Neuronal stem cell (in vitro differentiated cells): ENCODE results near the gene CHST14.

Experiments
- DNase-seq: peaks from one replicate; pipeline ENCODE4 v3.0.0-alpha.2; 2013; ENCODE audit warnings: low spot score
- H2AFZ ChIP-seq: one replicate; pipeline ENCODE4 v1.6.1; 2013; ENCODE audit warnings: mild to moderate bottlenecking, low read length, inconsistent platforms
- H2AK5ac ChIP-seq: 2 replicates; pipeline ENCODE4 v1.6.1; 2013; ENCODE audit warnings: low read depth, mild to moderate bottlenecking, inconsistent platforms, low read length, moderate library complexity, mixed read lengths
- H2BK120ac ChIP-seq: 2 replicates; pipeline ENCODE4 v1.6.1; 2013; ENCODE audit warnings: low read depth, mild to moderate bottlenecking, inconsistent platforms, low read length, moderate library complexity, mixed read lengths
- H2BK12ac ChIP-seq: one replicate; pipeline ENCODE4 v1.6.1; 2013; ENCODE audit warnings: low read length, inconsistent platforms
- H2BK15ac ChIP-seq: 2 replicates; pipeline ENCODE4 v1.6.1; 2013; ENCODE audit warnings: mild to moderate bottlenecking, low read length, inconsistent platforms, mixed read lengths
- H2BK5ac ChIP-seq: one replicate; pipeline ENCODE4 v1.6.1; 2013; ENCODE audit warnings: inconsistent platforms, mild to moderate bottlenecking, low read length, moderate library complexity
- H3K14ac ChIP-seq: one replicate; pipeline ENCODE4 v1.6.1; 2013; ENCODE audit warnings: low read length, inconsistent platforms
- H3K18ac ChIP-seq: 2 replicates; pipeline ENCODE4 v1.6.1; 2013; ENCODE audit warnings: low read length, inconsistent platforms
- H3K23ac ChIP-seq: 2 replicates; pipeline ENCODE4 v1.6.1; 2013; ENCODE audit warnings: low read depth, mild to moderate bottlenecking, mixed read lengths, low read length, inconsistent platforms; ENCODE audit not compliant: poor library complexity
- H3K27ac ChIP-seq: replicated peaks from 3 replicates; pipeline ENCODE4 v1.5.1; 2013; ENCODE audit warnings: low read length, inconsistent platforms
- H3K27me3 ChIP-seq, 3 experiments: 2 replicates each; pipeline ENCODE4 v1.6.1; 2013; ENCODE audit warnings: low read length in 3 of 3, mild to moderate bottlenecking in 2 of 3, inconsistent platforms in 1 of 3, low read depth in 1 of 3, mixed read lengths in 1 of 3, moderate library complexity in 1 of 3; ENCODE audit not compliant: control insufficient read depth in 3 of 3, insufficient read depth in 3 of 3
- H3K36me3 ChIP-seq, 2 donors: replicated peaks in 1 of 2; 2 replicates each; pipeline ENCODE4 v1.6.1; 2013; ENCODE audit warnings: low read length in 2 of 2; ENCODE audit not compliant: control insufficient read depth in 2 of 2, insufficient read depth in 2 of 2
- H3K4ac ChIP-seq: 2 replicates; pipeline ENCODE4 v1.6.1; 2013; ENCODE audit warnings: inconsistent platforms, mild to moderate bottlenecking, low read length, moderate library complexity
- H3K4me1 ChIP-seq, 2 donors: 1 replicate in 1 of 2; 2 replicates in 1 of 2; pipeline ENCODE4 v1.6.1; 2013; ENCODE audit warnings: low read length in 2 of 2, low read depth in 1 of 2; ENCODE audit not compliant: control insufficient read depth in 2 of 2, insufficient read depth in 1 of 2
- H3K4me2 ChIP-seq: one replicate; pipeline ENCODE4 v1.6.1; 2013; ENCODE audit warnings: mild to moderate bottlenecking, low read length, inconsistent platforms; ENCODE audit not compliant: insufficient read depth, poor library complexity, severe bottlenecking
- H3K4me3 ChIP-seq, 2 donors: 2 replicates each; pipeline ENCODE4 v1.5.1; 2013; ENCODE audit warnings: low read length in 2 of 2, mild to moderate bottlenecking in 2 of 2, inconsistent platforms in 1 of 2, moderate library complexity in 1 of 2
- H3K79me1 ChIP-seq: one replicate; pipeline ENCODE4 v1.6.1; 2013; ENCODE audit warnings: low read depth, mild to moderate bottlenecking, inconsistent platforms, low read length, moderate library complexity
- H3K9ac ChIP-seq: one replicate; pipeline ENCODE4 v1.6.1; 2013; ENCODE audit warnings: mild to moderate bottlenecking, low read depth, low read length, inconsistent platforms; ENCODE audit not compliant: poor library complexity
- H3K9me3 ChIP-seq, 2 donors: replicated peaks in 1 of 2; 2 replicates each; pipeline versions ENCODE3 to v1.6.1; 2013; ENCODE audit warnings: low read length in 2 of 2, mild to moderate bottlenecking in 2 of 2, inconsistent platforms in 1 of 2, low read depth in 1 of 2, mixed read lengths in 1 of 2, moderate library complexity in 1 of 2; ENCODE audit not compliant: control insufficient read depth in 2 of 2, insufficient read depth in 1 of 2
- H4K8ac ChIP-seq: one replicate; pipeline ENCODE4 v1.6.1; 2013; ENCODE audit warnings: low read depth, mild to moderate bottlenecking, inconsistent platforms, low read length, moderate library complexity
- H4K91ac ChIP-seq: one replicate; pipeline ENCODE4 v1.6.1; 2013; ENCODE audit warnings: low read length, low read depth, mild to moderate bottlenecking, inconsistent platforms; ENCODE audit not compliant: poor library complexity
- WGBS, 2 donors: extraction: QIAGEN DNeasy Blood & Tissue Kit; methylation state at CpG; one replicate each; pipeline ENCODE4 v1.1.7; 2013; ENCODE audit warnings: missing lambda C conversion rate in 2 of 2, mixed read lengths in 1 of 2; ENCODE audit not compliant: insufficient read length in 2 of 2, insufficient replicate concordance in 1 of 2; ENCODE audit errors: extremely low coverage in 2 of 2; 5-methylcytosine and 5-hydroxymethylcytosine counted together

The CHST14 gene

GRCh38 chr15:40479024-40479423, 8.2 kb downstream of the CHST14 start:
- no peak overlapping the region for H2BK15ac ChIP-seq
- no peak overlapping the region for H3K4me2 ChIP-seq
- H4K91ac ChIP-seq, result no peak overlapping the region
- no peaks in the 10 kb centered on the region for H3K36me3 ChIP-seq
- H3K23ac ChIP-seq, result no peak overlapping the region
- H2BK12ac ChIP-seq, result no peak overlapping the region
- no peak for DNase-seq
- no peak overlapping the region for H2AFZ ChIP-seq
- no peak overlapping the region for H2BK120ac ChIP-seq
- H3K9me3 ChIP-seq, result peaks cover 0 to 6% of the 10 kb centered on the region in 2 donors
- no peak overlapping the region for H3K18ac ChIP-seq
- H3K4me1 ChIP-seq, result peaks cover 0 to 4% of the 10 kb centered on the region in 2 donors
- H3K4ac ChIP-seq, result no peak overlapping the region
- no peak overlapping the region for H3K9ac ChIP-seq
- H3K14ac ChIP-seq, result no peak overlapping the region
- H3K27me3 ChIP-seq, result no peaks in the 10 kb centered on the region
- H3K4me3 ChIP-seq, result no peak overlapping the region
- no peak overlapping the region for H3K27ac ChIP-seq
- no peaks in the 10 kb centered on the region for H3K79me1 ChIP-seq
- H4K8ac ChIP-seq, result no peak overlapping the region
- H2BK5ac ChIP-seq, result no peak overlapping the region
- H2AK5ac ChIP-seq, result no peak overlapping the region

GRCh38 chr15:40481341-40482074, 10.7 kb downstream of the CHST14 start:
- H3K18ac ChIP-seq, result no peak overlapping the region
- H3K27ac ChIP-seq, result no peak overlapping the region
- H2AFZ ChIP-seq, result no peak overlapping the region
- H2BK12ac ChIP-seq, result no peak overlapping the region
- no peak overlapping the region for H3K4me2 ChIP-seq
- H3K36me3 ChIP-seq, result no peaks in the 10 kb centered on the region
- H3K27me3 ChIP-seq, result no peaks in the 10 kb centered on the region
- H4K8ac ChIP-seq, result no peak overlapping the region
- DNase-seq, result no peak
- H3K23ac ChIP-seq, result no peak overlapping the region
- H3K9ac ChIP-seq, result no peak overlapping the region
- H3K4me1 ChIP-seq, result peaks cover 0 to 4% of the 10 kb centered on the region in 2 donors
- no peak overlapping the region for H2BK5ac ChIP-seq
- no peak overlapping the region for H3K4ac ChIP-seq
- peaks cover 0 to 6% of the 10 kb centered on the region in 2 donors for H3K9me3 ChIP-seq
- H3K14ac ChIP-seq, result no peak overlapping the region
- H3K79me1 ChIP-seq, result no peaks in the 10 kb centered on the region
- H2BK120ac ChIP-seq, result no peak overlapping the region
- no CpG with 5 or more reads among the region's 1 CpG for WGBS, 2 donors
- H2AK5ac ChIP-seq, result no peak overlapping the region
- H4K91ac ChIP-seq, result no peak overlapping the region
- no peak overlapping the region for H2BK15ac ChIP-seq
- no peak overlapping the region for H3K4me3 ChIP-seq

GRCh38 chr15:40483919-40484318, 13.1 kb downstream of the CHST14 start:
- DNase-seq, result no peak
- H2AFZ ChIP-seq, result no peak overlapping the region
- no CpG with 5 or more reads among the region's 2 CpGs for WGBS, 2 donors
- no peak overlapping the region for H3K9ac ChIP-seq
- peaks cover 0 to 2% of the 10 kb centered on the region in 2 donors for H3K9me3 ChIP-seq
- H3K36me3 ChIP-seq, result no peaks in the 10 kb centered on the region
- no peak overlapping the region for H3K4ac ChIP-seq
- no peaks in the 10 kb centered on the region for H3K27me3 ChIP-seq
- no peaks in the 10 kb centered on the region for H3K79me1 ChIP-seq
- no peaks in the 10 kb centered on the region for H3K4me1 ChIP-seq
- no peak overlapping the region for H2BK12ac ChIP-seq
- H3K23ac ChIP-seq, result no peak overlapping the region
- no peak overlapping the region for H2BK5ac ChIP-seq
- no peak overlapping the region for H2AK5ac ChIP-seq
- no peak overlapping the region for H3K4me3 ChIP-seq
- H3K27ac ChIP-seq, result no peak overlapping the region
- H2BK120ac ChIP-seq, result no peak overlapping the region
- H4K8ac ChIP-seq, result no peak overlapping the region
- no peak overlapping the region for H3K18ac ChIP-seq
- no peak overlapping the region for H3K4me2 ChIP-seq
- no peak overlapping the region for H2BK15ac ChIP-seq
- H3K14ac ChIP-seq, result no peak overlapping the region
- H4K91ac ChIP-seq, result no peak overlapping the region

DNA sequence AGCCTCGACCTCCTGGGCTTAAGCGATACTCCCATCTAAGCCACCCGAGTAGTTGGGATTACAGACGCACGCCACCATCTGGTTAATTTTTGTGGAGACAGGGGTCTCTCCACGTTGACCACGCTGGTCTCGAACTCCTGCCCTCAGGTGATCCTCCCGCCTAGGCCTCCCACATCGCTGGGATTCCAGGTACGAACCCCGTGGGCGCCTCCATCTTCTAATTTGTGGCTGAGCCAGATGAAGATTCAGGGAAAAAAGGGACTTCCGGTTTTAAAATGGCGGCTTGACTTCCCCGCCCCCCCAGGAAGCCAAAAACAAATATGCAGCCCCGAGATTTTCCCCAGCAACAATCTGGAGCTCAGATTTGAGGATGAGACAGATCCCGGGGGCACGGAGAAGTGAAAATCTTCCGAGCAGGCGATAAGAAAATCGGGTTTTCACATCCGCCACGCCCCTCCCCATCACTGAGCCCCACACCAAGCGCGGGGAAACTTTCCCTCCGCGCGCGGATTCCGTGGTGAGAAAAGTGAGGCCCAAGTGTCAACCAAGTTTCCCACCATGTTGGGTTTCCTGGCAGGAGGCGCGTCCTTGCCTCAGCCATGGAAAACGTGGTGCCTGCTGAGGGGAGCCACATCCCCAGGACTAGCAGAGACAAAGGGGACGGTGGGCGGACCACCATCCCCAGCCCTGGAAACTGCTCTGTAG, 15.4 kb downstream of the CHST14 start:
- Histone ChIP-seq H3K9ac (no peak overlapping the region), H3K4ac (no peak overlapping the region)

More for the DNA sequence above, 15.4 kb downstream of the CHST14 start:
- no peak overlapping the region for H2BK120ac ChIP-seq
- H3K18ac ChIP-seq, result no peak overlapping the region
- H3K27me3 ChIP-seq, result no peaks in the 10 kb centered on the region
- H4K8ac ChIP-seq, result no peak overlapping the region
- H2BK12ac ChIP-seq, result no peak overlapping the region
- H3K4me1 ChIP-seq, result no peaks in the 10 kb centered on the region
- H4K91ac ChIP-seq, result no peak overlapping the region
- H3K4me3 ChIP-seq, result no peak overlapping the region
- H3K9me3 ChIP-seq, result no peaks in the 10 kb centered on the region
- no peak overlapping the region for H2AFZ ChIP-seq
- no peak overlapping the region for H3K4me2 ChIP-seq
- no peak overlapping the region for H3K14ac ChIP-seq
- no peak overlapping the region for H2AK5ac ChIP-seq
- no peak overlapping the region for H3K23ac ChIP-seq
- WGBS, 2 donors, result no CpG with 5 or more reads among the region's 36 CpGs
- no peak for DNase-seq
- H3K36me3 ChIP-seq, result no peaks in the 10 kb centered on the region
- no peaks in the 10 kb centered on the region for H3K79me1 ChIP-seq
- H2BK15ac ChIP-seq, result no peak overlapping the region
- no peak overlapping the region for H2BK5ac ChIP-seq
- H3K27ac ChIP-seq, result no peak overlapping the region
